BJ (cell line): ENCODE measurements around the gene ARHGAP33. TPM values are rescaled to one million over a fixed set of nuclear protein-coding genes. Genes with fewer than 3 reads are reported as not detected.
A peak's percentile ranks its signal among the peaks of the same experiment; 100 is the strongest.

Source experiments
- CTCF ChIA-PET: fragments of 350-600 bp; formaldehyde crosslinking; extraction: SDS; loops from one replicate; lab custom pipeline; 2021; ENCODE audit warnings: antibody characterized with exemption, inconsistent platforms; lab: Yijun Ruan, JAX
- POLR2A ChIA-PET: fragments of 300-600 bp; sonication (Branson Sonifier 250); formaldehyde crosslinking; extraction: SDS; loops from one replicate; lab custom pipeline; 2021; ENCODE audit warnings: antibody characterized with exemption; lab: Charles Lee
- DNase-seq: peaks from one replicate; pipeline ENCODE4 v3.0.0-alpha.2; 2011; ENCODE audit warnings: low read depth
- H3K27me3 ChIP-seq: 2 replicates; pipeline ENCODE4 v1.6.0; 2011; ENCODE audit warnings: low read length; ENCODE audit not compliant: control insufficient read depth, insufficient read depth
- H3K36me3 ChIP-seq: 2 replicates; pipeline ENCODE4 v1.5.1; 2011; ENCODE audit warnings: low read length; ENCODE audit not compliant: control insufficient read depth, insufficient read depth
- H3K4me3 ChIP-seq: 2 replicates; pipeline ENCODE4 v1.5.1; 2011; ENCODE audit warnings: low read depth, mild to moderate bottlenecking, control low read depth, low read length
- CTCF ChIP-seq: IDR thresholded peaks from 2 replicates; pipeline ENCODE4 v1.5.1; 2011; ENCODE audit warnings: low read depth, mild to moderate bottlenecking, control low read depth, inconsistent platforms, low read length, moderate library complexity; ENCODE audit not compliant: insufficient read depth
- polyA plus RNA-seq: library from polyadenylated mRNA; depleted of rRNA; stranded (reverse); fragments of >200 nt; gene quantifications from 2 replicates; pipeline ENCODE4 v1.2.3, GENCODE V29; 2011

ARHGAP33 gene
- polyA plus RNA-seq, 1 experiment: 3.6 TPM

DNA sequence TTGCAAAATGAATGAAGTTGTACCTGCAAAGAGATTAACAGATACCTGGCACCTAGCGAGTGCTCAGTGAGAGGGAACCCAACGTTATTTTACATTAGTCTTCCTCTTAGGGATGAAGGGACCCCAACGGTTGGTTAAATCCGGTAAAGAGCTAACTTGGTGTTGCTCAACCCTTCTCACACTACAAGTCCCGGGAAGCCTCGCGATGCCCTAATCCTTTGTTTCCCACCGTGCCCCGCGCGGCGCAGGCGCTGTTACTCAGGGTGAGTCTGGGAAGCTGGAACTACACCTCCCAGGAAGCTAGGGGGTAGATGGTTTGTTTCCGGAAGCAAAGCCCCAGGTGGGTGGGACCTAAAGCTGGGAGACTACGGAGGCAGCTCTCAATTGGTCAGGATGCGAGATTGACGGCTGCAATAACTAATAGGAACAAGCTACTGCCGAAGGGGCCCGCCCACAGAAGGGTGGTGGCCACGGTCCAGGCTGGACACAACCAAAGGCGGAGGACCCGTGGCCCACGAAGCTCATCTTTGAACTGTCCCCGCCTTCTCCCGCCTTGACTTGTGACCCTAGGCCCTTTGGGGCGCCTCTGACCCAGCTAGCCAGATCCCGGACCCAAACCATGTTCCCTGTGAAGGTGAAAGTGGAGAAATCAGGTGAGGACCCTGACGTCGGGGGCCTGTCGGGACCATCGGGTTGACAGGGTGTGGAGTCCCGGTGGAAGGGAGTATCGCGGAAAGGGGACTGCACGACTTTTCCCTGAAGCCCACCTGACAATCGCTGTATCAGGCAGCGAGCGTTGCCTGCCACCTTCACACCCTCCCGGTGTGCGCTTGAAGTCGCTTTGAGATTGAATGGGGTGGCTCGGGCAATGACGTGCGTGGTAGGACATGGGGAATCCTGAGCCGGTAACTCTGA lies 27.0 kb upstream of the ARHGAP33 start, which contains the start of gene LIN37:
Gene LIN37 (plus strand): TSS at position 471 of the 915 bp plus-strand sequence. CDS start 149 bp downstream, at position 620.
- ChIA-PET POLR2A (interaction anchor here (0.6 to 1.3 kb wide), 3 partner anchors 9 to 72 kb away, joined by 3 to 5 read pairs (median 4); partner anchors contain the start of gene HSPB6), CTCF (interaction anchor here (1.0 kb wide), 1 partner anchor 133 kb away, joined by 3 read pairs; no protein-coding TSS in a partner anchor)
- DNase-seq: peak; percentile 99
- peak within 1 kb of the TSS; percentile 99 for H3K4me3 ChIP-seq
- TF ChIP-seq CTCF: 0 out of 2 replicates have a peak, but pooled peaks have one; percentile 14
- peaks cover 12% of the 10 kb centered on the region for H3K36me3 ChIP-seq
- no peaks in the 10 kb centered on the region for H3K27me3 ChIP-seq

GRCh38 chr19:35750167-35750566 lies 25.2 kb upstream of the ARHGAP33 start:
- H3K27me3 ChIP-seq: no peaks in the 10 kb centered on the region
- H3K4me3 ChIP-seq: no peak overlapping the region
- CTCF ChIA-PET: no interaction called here
- DNase-seq: no peak
- TF ChIP-seq CTCF: no peak
- POLR2A ChIA-PET: interaction anchor here (1.1 kb wide), 1 partner anchor 10 kb away, joined by 4 read pairs; no protein-coding TSS in a partner anchor
- H3K36me3 ChIP-seq: peaks cover 12% of the 10 kb centered on the region

DNA sequence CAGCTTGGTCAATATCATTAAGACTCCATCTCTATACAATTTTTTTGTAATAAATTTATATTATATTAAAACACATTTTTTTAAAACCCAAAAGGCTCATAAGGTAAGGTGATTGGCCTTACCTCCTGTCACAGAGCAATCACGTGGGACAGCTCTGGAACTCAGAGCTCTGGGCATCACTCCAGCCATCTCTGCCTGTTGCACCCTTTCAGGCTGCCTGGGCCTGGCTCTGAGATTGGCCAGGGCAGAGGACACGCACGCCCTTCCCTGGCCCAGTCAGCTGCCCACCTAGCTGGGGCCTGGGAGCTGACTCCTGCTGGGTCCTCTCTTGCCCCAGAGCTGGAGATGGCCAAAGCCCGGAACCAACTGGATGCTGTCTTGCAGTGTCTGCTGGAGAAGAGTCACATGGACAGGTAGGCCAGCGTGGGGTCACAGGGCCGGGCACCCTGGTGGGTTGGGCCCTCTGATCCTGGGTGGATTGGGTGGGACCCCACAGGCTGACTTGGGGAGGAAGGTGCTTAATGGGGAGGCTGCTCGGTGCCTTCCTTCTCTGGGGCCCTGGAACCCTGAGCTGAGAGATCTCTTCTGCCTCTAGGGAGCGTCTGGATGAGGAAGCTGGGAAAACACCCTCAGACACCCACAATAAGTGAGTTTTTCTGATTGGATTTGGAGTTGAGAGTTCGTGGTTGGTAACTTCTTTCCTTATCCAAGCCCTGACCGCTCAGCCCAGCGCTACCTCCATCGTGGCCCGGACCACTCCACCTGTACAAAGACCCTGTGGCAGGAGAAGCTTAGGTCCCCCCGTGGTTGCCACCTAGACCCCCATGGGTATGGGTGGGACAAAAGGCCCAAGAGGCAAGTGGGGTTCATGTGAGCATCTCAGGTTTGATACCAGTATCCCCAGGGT lies 23.3 kb upstream of the ARHGAP33 start:
- Histone ChIP-seq H3K36me3 (peaks cover 12% of the 10 kb centered on the region), H3K27me3 (no peaks in the 10 kb centered on the region), H3K4me3 (no peak overlapping the region)
- POLR2A ChIA-PET: no interaction called here
- CTCF ChIA-PET: interaction anchor here (1.0 kb wide), 1 partner anchor 17 kb away, joined by 3 read pairs; no protein-coding TSS in a partner anchor
- no peak for TF ChIP-seq CTCF
- DNase-seq: no peak

DNA sequence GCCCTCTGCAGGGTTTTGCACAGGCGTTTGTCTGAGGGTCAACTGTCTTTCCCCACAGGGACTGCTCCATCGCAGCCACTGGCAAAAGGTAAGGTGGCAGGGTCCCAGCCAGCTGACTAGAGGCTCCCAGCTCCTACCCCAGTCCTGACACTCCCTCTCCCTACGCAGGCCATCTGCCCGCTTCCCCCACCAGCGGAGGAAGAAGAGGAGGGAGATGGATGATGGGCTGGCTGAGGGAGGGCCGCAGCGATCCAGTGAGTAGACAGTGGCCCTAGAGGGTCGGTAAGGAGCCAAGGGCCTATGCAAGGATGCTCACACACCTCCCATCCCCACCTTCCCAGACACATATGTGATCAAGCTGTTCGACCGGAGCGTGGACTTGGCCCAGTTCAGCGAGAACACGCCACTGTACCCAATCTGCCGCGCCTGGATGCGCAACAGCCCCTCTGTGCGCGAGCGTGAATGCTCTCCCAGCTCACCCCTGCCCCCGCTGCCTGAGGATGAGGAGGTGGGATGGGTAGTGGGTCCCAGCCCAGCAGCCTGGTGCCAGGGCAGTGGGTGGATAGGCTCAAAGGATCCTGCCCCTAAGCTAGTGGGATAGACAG lies 22.5 kb upstream of the ARHGAP33 start:
- Histone ChIP-seq H3K36me3 (peaks cover 12% of the 10 kb centered on the region), H3K4me3 (no peak overlapping the region), H3K27me3 (no peaks in the 10 kb centered on the region)
- TF ChIP-seq CTCF: no peak
- POLR2A ChIA-PET: no interaction called here
- DNase-seq: no peak
- CTCF ChIA-PET: no interaction called here
